HG03439 (cell line): ENCODE measurements around the gene TMEM171.

ENCODE experiments used
- ATAC-seq: cut with Tn5 transposase; IDR thresholded peaks from one replicate; pipeline ENCODE4 v1.9.1; 2021; ENCODE audit warnings: mild to moderate bottlenecking, moderate library complexity; ENCODE audit not compliant: unreplicated experiment

The TMEM171 gene, protein sequence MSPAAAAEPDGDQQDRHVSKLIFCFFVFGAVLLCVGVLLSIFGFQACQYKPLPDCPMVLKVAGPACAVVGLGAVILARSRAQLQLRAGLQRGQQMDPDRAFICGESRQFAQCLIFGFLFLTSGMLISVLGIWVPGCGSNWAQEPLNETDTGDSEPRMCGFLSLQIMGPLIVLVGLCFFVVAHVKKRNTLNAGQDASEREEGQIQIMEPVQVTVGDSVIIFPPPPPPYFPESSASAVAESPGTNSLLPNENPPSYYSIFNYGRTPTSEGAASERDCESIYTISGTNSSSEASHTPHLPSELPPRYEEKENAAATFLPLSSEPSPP

DNA sequence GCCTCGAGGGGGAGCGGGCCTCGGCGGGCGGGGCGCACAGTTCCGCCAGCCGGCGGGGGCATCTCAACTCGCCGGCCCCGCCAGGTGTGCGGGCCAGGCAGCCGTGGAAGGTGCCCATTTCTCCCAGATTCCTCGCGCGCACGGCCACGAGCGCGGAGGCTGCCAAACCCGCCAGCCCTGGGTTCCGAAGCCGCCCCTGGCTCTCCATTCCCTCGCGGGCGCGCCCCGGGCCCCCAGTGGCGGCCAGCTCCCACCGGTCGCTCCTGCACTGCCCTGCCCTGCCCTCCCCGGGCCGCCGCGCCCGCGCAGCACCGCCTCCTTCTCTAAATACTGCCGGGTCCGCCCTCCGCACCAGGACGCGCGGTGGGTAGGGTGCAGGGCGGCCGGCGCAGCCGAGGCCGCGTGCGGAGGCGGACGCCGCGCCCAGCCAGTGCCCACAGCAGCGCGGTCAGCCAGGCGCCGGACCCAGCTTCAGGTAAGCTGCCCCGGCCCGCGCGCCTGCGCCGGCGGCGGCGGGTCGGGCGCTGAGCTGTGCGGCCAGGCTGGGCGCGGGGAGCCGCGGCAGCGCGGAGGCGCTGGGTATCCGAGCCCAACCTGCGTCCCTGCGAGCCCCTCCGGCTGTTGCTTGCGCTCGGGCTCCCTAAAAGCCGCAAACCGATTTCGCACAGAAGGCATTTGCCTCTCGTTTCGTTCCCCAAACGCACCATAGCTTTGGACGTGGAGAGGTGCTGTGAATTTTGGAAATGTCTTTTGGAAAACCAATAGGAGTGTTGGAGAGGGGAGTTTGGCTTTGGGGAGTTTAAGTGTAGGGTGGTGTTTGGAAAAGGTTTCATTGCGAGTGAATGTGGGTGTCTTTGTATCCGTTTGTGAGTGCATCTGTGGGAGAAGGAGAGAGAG, at the start of gene TMEM171:
Gene TMEM171 (plus strand): TSS at position 354 of the 897 bp plus-strand sequence. CDS start 2,799 bp downstream, outside the sequence.
- no peak for ATAC-seq

DNA sequence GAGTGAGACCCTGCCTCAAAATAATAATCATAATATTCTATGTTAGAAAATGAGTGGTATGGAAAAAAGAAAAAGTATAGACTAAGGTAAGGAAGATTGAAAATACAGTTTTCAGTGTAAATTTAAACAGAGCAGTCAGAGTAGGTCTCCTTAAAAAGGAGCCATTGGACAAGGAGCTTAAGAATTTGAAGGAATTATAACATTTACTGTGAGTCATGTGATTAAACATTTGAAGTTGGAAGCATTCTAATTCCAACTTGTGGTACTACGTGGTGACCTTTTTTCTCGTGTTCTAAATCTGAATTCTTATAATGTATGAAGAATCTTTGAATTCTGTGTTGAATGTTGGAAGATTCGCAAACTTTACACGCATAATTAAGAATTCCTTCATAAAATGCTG, 39.3 kb upstream of the TMEM171 start:
- ATAC-seq: no peak

DNA sequence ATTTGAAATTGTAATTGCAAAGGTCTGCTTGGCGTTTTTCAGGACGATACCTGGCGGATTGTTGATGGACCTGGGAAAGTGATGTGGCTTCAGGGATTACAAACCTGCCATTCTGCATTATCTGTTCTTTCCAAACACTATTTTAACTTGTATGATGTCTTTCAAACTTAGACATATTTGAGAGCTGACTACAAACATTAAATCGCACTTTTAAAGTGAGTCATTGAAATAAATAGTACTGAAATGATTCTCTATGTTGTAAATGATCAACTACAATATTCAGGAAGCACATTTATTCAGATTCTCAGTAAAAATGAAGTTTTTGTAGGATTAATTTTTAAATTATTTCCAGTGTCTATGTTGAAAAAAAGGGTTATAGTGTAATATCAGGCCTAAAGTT, 32.3 kb upstream of the TMEM171 start:
- ATAC-seq: no peak

DNA sequence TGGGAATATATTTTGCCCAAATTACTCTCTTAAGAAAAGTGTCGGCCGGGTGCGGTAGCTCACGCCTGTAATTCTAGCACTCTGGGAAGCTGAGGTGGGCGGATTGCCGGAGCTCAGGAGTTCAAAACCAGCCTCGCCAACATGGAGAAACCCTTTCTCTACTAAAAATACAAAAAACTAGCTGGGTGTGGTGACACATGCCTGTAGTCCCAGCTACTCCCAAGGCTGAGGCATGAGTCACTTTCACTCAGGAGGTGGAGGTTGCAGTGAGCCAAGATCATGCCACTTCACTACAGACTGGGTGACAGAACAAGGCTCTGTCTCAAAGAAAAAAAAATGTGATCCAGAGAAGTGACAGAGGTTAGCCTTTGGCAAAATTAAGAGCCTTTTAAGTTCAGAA, 26.4 kb upstream of the TMEM171 start:
- no peak for ATAC-seq

DNA sequence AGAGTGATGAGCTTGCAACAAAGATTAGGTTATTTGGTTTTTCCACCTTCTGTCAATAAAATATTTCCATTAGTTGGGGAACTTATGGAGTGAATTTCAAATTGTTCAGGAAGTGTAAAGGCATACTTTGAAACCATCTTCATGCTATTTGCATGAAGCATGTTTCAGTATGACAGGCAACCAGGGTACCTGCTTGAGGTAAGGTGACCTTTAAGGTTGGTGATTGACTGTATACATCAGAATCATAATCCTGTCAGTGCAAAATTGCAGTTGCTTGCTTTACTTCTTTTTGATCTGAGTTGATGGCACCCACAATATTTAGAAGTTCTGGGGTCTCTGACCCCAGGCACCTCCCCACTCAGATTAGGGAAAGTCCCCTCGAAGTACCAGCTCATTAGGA, 26.0 kb upstream of the TMEM171 start:
- ATAC-seq: no peak

DNA sequence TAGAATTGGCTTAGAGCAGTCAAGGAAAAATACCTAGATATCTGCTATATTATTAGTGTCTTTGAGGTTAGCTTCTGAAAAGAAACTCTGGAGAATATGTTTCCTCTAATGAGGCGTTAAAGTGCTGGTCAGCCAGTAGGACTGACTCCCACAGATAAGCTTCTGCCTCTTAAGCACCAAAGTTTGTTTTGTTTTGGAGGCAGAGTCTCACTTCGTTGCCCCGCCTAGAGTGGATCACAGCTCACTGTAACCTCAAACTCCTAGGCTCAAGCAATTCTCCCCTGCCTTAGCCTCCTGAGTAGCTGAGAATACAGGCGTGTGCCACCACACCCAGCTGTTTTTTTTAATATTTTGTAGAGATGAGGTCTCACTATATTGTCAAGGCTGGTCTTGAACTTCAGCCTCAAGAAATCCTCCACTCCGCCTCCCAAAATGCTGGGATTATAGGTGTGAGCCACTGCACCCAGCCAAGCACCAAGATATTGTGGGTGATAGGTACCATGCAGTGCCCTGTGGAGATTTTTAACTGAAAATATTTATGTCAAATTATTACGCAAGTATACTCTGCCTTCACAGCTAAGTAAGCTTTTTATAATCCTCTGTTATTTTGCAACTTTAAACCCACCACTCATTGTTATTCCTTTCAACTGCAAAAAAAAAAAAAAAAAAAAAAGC, 24.7 kb upstream of the TMEM171 start:
- no peak for ATAC-seq

DNA sequence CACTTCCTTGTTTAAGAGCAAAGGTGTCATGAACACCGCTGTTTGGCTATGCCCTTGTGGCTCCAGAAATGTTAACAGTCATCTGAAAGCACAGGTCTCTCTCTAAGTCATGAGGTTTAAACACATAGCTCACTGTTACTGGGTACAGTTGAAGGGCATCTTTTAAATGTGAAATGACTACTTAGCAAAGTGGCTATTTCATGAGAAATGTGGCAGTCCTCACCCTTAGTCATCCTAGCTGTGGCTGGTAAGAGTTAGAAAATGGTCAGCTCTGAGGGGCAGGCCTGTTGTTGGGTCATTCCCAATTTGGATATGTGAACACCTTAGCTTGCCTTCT, 24.2 kb upstream of the TMEM171 start:
- no peak for ATAC-seq

DNA sequence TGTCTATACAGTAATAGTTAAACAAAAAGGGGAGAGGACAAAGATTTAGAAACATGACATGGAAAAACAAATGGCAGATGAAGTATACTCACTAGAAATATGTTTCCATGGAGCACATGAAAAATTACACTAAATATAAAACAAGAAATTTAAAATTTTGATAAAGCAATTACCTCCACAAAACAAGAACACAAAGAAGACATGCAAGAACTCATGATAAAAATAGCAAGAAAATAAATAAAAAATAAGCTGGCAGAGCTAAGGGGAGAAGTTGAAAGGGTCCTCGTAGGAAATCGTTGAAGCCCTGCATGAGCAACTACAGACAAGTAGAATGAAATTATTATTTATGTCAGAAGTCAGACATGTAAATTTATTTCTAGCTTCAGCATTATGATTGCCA, 22.6 kb upstream of the TMEM171 start:
- ATAC-seq: no peak

DNA sequence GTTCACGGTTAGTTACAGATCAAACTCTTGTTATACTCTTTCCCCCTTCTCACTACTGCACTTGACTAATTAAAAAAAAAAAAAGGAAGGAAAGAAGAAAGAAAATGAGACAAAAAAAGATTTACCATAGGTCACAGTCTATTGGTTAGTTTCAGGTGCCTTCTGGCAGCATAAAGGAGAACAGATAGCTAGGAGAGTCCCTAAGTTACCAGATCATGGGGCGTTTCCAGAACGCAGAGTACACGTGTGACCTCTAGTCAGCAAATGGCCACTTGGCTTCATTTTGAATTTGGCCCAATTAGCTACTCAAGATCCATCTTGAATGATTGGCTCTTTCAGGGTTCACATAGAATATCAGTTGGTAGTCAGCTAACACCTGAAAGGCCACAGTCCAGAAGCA, 20.3 kb upstream of the TMEM171 start:
- ATAC-seq: no peak

DNA sequence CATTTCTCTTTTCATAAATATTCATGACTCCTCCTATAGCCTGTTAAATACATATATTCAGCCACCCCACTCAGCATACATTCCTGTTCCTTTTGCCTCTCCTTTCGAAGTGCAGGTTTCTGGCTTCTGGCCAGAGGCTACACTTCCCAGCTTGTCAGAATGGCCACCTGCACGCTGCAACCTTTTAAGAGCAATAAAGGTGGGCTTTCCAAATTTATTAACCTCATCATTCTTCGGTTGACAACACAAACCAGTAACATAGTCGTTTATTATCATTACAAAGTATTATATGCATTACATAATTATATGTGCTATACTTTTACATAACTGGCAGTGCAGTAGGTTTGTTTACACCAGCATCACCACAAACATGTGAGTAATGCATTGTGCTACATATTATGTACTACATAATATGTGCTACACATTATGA, 16.5 kb upstream of the TMEM171 start:
- ATAC-seq: no peak

DNA sequence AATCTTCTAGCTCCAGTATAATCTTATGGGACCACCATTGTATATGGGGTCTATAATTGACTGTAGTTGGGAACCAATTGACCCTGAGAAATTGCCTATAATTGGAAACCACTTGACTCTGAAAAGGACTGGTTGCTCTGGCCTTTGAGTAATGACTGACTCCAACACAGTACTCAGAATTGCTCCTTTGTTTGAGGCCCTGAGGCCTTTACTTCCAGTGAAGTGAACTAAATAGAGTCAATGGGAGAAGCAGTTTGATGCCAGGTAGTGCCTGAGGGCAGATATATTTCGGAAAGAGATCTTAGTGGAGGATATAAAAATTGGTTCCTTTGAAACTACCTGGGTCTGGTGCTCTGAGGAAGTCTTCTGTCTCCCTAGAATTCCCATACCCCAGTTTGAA, 16.0 kb upstream of the TMEM171 start:
- ATAC-seq: no peak

DNA sequence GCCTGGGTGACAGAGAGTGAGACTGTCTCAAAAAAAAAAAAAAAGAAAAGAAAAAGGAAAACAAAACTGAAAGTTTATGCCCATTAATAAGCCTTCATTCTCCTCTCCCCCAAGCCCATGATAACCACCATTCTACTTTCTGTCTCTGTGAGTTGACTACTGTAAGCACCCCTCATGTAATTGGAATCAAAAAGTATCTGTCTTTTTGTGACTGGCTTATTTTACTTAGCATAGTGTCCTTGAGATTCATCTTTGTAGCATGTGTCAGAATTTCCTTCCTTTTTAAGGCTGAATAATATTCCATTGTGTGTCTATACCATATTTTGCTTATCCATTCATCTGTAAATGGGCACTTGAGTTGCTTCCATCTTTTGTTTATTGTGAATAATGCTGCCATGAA, 14.0 kb upstream of the TMEM171 start:
- ATAC-seq: no peak

DNA sequence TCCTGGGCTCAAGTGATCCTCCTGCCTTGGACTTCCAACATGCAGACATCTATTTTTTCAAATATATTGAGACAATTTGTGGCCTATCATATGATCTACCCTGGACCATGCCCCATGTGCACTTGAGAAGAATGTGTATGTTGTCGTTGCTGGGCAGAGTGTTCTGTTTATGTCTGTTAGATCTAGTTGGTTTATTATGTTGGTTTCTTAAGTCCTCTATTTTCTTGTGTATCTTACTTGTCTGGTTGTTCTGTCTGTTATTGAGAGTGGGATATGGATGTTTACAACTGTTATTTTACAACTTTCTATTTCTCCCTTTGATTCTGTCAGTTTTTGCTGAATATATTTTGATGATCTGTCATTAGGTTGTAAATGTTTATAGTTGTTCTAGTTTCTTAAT, 10.2 kb upstream of the TMEM171 start:
- ATAC-seq: no peak

DNA sequence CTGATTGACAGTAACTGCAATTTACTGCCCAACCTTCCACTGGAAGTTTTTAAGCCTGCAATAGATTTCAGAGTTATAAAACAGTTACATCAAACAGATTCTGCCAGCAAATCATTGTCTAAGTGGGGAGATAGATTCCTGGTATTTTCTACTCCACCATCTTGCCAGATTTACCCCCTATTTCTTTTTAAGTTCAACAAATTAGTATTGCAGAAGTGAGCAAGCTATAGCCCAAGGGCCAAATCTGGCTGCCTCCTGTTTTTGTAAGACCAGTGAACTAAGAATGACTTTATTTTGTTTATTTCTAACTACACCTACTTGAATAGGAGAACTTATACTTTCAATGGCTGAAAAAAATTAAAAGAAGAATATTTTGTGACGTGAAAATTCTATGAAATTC, 8.8 kb upstream of the TMEM171 start:
- no peak for ATAC-seq

DNA sequence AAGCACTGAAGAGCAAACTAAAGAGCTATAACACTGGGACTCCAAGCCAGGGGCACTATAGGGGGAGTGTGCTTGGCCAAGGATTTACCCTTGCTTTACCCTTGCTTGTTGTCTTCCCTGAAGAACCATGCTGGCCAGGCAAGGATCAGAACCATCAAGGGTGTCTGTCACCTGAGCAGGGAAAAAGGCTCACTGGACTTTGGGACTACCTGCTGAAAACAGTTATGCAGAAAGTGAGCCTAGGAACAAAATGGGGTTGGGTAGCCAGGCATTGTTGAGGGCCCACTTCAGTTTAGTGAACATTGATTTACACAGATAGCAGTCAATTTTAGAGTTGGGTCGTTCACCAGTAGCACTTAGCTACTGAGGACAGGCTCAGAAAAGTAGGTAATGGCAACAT, 8.0 kb upstream of the TMEM171 start:
- no peak for ATAC-seq

DNA sequence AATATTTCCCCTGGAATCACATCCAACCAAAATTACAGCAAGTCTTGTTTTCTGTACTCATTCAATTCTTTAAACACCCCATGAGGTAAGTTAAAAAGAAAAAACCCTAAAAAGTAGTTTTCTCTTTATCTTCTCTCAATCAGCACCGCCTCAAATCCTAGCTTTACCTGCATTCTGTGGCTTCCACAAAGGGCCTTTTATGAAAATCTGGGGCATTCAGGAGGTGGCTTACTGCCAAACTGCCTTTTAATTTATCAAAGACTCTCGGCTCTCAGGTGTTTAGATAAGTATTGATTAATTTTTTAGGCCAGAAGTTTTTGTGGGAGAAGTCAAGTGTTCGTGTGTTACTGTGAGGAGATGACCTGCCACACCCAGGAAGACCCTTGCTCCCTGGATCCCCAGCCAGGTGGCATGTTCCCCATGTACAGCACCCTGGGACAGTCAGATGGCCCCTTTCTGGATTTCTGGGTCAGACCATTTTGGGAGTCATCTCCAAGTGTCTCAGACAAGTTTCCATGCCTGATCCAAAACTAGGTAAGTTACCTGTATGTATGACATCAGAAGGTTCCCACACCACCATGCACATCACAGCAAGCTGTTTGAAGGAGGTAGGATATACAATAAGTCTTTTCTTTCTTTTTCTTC, 6.2 kb upstream of the TMEM171 start:
- no peak for ATAC-seq

DNA sequence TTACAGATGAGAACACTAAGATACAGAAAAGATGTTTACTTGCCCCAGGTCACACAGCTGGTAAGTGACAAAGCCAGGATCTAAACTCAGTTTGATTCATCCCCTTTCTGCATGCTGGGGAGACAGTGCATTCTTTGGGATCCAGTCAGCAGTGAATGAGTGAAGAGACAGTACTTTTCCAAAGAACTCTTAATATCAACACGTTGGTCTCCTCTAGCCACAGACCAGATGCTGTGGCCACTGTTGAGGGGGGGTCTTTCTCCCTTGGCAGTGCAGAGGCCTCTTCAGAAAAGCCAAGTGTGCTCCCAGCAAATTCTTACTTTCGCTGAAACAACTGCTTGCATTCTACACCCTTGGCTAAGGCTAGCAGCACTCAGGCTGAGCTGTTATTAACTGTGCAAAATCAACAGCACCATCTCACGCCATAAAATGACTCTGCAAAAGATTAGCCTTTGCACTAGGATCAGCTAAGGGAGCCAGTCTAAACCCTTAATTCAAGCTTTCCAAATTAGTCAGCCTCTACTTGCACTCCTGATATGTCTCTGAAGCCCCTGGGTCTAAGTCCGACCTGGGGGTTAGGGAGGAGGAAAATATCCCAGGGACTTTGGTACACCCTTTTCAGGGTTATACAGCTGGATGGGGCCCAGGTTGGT, 4.8 kb upstream of the TMEM171 start:
- ATAC-seq: no peak

DNA sequence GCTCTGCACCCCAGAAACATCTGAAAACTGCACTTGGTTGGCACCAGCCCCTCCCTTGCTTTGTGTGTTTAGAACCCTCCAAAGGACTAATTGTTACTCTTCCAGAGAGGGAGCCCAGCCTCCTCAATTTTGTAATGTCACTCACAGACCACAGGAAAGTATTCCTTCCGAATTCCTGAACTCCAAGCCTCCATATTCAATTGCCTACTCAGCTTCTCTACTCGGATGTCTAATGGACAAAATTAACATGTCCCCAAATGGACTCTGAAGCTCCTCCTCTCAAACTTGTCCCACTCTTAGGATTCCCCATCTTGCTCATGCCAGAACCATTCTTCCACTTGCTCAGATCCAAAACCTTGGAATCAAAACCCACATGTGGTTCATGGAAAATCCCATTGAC, 3.9 kb upstream of the TMEM171 start:
- no peak for ATAC-seq

DNA sequence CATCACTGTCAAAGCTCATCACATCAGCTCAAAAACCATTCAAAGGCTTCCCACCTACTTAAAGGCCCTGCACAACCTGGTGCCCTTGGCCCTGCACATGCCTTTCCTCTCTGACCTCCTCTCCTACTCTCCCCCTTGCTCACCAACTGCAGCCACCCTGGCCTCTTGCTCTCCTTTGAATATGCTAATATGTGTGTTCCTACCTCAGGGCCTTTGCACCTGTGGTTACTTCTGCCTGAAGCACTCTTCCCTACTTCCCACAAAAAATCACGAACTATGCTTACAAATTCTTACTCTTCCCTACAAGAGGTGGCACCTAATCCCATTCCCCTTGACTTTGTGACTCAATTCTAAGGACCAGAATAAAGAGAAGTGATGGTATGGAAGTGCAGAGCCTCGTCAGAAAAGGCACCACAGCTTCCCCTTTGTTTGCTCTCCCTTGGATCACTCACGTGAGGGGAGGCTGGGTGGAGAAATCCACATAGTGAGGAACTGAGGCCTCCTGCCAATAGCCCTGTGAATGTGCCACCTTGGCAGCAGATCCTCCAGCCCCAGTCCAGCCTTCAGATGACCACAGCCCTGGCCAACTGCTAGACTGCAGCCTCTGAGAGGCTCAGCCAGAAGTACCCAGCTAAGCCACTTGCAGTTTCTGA, 3.2 kb upstream of the TMEM171 start:
- no peak for ATAC-seq

DNA sequence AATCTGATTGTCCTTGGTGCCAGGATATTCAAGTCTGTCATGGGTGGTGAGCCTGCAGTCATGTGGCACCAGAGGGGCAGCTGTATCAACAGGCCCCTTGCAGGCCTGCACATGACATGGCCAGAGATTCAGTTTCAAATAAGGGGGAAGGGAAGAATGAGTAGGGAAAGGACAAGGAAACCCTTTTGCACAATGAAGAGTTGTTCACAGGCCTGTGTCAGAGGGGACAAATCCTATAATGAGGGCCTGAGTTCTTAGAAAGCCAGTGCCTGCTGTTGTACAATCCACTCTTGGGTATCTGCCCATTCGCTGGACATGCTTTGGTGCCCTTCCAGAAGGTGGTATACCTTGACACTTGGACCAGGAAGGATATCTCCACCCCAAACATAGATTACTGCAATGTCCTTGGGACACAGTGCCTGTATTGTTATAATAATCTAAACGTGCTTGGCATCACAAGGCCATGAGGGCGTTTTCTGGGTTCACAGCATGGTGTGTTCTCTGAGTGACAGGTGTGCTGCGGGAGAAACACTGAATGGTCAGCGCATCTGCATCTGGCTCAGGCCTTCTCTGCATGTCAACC, 1.9 kb upstream of the TMEM171 start:
- no peak for ATAC-seq
